Measurements from ENCODE around the gene MINDY4. TPM values are rescaled to one million over a fixed set of nuclear protein-coding genes. Genes with fewer than 3 reads are reported as not detected.

The MINDY4 gene
- total RNA-seq, 2 experiments from 2014 or later: 0.36 to 0.60 TPM

DNA sequence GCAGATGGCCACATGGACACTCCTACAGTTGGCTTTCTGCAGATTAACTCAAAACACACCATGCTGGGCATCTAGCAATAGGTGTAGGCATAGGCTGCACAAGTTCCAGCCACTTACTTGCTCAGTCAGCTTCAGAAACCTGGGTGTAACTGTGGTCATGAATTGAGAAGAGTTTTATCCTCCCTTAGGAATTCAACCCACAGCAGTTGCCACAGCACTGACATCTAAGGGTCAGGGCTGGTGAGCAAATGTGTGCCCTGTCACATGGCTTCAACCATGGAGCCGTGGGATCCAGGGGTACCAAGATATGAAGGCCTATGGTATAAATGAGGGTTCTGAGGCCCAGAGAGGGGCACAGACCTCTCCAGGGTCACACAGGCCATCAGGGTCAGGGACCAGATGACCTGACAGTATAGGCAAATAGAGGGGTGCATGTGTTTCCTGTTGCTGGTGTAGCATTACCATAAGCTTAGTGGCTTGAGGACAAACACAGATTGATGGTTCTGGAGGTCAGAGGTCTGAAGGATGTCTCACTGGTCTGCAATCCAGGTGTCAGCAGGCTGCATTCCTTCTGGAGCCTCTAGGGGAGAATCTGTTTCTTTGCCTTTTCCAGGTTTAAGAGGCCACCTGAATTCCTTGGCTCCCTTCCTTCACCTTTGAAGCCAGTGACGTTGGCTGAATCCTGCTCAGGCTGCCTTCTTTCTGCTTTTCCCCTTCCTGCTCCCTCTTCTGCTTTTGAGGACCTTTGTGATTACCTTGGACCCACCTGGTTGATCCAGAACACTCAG, 24.1 kb downstream of the MINDY4 start:
- no peak for ATAC-seq (ENCODE audit: poor library complexity)
- intact Hi-C loops (cut with DNase I, micrococcal nuclease): no loop called here
- Mint-ChIP-seq H3K4me1 (ENCODE audit: low read depth) (peaks cover 18% of the 10 kb centered on the region), H3K4me3 (no peak overlapping the region), H3K27ac (no peak overlapping the region), H3K27me3 (no peaks in the 10 kb centered on the region), H3K36me3 (ENCODE audit: low read depth) (no peaks in the 10 kb centered on the region), H3K9me3 (no peaks in the 10 kb centered on the region)
- Histone ChIP-seq H3K9me3 (ENCODE audit: control insufficient read depth in 1 of 2, insufficient read depth in 1 of 2, low read length in 2 of 2) (no peaks in the 10 kb centered on the region), H3K4me1 (ENCODE audit: insufficient read depth, low read length) (no peaks in the 10 kb centered on the region), H3K4me3 (ENCODE audit: low read length) (no peak overlapping the region), H3K27ac (ENCODE audit: low read depth in 1 of 2, low read length in 2 of 2) (no peak overlapping the region), H3K27me3 (ENCODE audit: control insufficient read depth in 1 of 2, insufficient read depth in 2 of 2, low read length in 2 of 2) (no peaks in the 10 kb centered on the region), H3K36me3 (ENCODE audit: insufficient read depth, low read length) (no peaks in the 10 kb centered on the region)
- DNase-seq: no peak
- CTCF ChIA-PET: no interaction called here
- POLR2A ChIA-PET: no interaction called here
- TF ChIP-seq, protein P1, sequence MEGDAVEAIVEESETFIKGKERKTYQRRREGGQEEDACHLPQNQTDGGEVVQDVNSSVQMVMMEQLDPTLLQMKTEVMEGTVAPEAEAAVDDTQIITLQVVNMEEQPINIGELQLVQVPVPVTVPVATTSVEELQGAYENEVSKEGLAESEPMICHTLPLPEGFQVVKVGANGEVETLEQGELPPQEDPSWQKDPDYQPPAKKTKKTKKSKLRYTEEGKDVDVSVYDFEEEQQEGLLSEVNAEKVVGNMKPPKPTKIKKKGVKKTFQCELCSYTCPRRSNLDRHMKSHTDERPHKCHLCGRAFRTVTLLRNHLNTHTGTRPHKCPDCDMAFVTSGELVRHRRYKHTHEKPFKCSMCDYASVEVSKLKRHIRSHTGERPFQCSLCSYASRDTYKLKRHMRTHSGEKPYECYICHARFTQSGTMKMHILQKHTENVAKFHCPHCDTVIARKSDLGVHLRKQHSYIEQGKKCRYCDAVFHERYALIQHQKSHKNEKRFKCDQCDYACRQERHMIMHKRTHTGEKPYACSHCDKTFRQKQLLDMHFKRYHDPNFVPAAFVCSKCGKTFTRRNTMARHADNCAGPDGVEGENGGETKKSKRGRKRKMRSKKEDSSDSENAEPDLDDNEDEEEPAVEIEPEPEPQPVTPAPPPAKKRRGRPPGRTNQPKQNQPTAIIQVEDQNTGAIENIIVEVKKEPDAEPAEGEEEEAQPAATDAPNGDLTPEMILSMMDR (IDR thresholded peaks at IDR 0.05): no peak

DNA sequence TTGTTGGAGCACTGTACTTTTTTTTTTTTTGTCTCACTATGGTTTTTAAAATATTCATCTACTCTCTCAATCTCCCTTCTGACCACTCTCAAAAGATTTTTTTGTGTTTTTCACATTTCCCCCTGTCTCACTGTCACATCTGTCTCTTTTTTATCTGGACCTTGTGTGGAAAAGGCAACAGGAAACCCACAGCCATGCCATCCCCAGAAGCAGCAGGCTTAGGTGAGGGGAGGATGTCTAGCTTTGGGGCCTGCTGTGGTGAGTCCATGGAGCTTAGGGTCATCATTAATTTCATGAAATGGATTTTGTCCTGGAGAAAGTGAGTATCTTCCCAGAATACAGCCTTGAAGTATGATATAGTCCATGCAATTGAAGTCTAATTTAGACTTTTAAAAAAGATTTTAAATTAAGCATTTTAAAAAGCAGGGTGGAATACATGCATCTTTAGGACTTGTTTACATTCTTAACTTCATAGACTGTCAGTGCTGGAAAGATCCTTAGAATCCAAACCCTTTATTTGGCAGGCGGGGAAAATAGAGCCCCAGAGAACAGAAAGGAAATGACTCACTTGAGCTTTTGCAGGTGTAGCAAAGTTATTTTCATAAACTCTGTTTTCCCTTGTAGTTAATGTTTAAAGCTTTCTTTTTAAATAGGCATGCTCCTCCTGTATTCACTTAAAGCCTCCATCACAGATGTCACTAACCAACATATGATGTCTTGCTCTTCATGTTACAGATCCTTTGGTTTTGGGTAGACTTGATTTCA, 25.1 kb downstream of the MINDY4 start:
- intact Hi-C loops (cut with DNase I, micrococcal nuclease): no loop called here
- TF ChIP-seq, protein P1 (IDR thresholded peaks at IDR 0.05): no peak
- ChIA-PET POLR2A (interaction anchor here (0.9 kb wide), 1 partner anchor 8 kb away, joined by 3 read pairs; no protein-coding TSS in a partner anchor), CTCF (no interaction called here)
- ATAC-seq (ENCODE audit: poor library complexity) (peak; percentile 24), DNase-seq (no peak)
- no peaks in the 10 kb centered on the region for H3K9me3 Mint-ChIP-seq
- H3K4me1 ChIP-seq (ENCODE audit: insufficient read depth, low read length): peaks cover 3% of the 10 kb centered on the region
- H3K36me3 Mint-ChIP-seq (ENCODE audit: low read depth): no peaks in the 10 kb centered on the region
- no peaks in the 10 kb centered on the region for H3K36me3 ChIP-seq (ENCODE audit: insufficient read depth, low read length)
- peaks cover 18% of the 10 kb centered on the region for H3K4me1 Mint-ChIP-seq (ENCODE audit: low read depth)
- H3K9me3 ChIP-seq (ENCODE audit: control insufficient read depth in 1 of 2, insufficient read depth in 1 of 2, low read length in 2 of 2): no peaks in the 10 kb centered on the region
- H3K27me3 ChIP-seq (ENCODE audit: control insufficient read depth in 1 of 2, insufficient read depth in 2 of 2, low read length in 2 of 2): no peaks in the 10 kb centered on the region
- no peak overlapping the region for H3K4me3 ChIP-seq (ENCODE audit: low read length)
- no peak overlapping the region for H3K4me3 Mint-ChIP-seq
- no peaks in the 10 kb centered on the region for H3K27me3 Mint-ChIP-seq
- no peak overlapping the region for H3K27ac ChIP-seq (ENCODE audit: low read depth in 1 of 2, low read length in 2 of 2)
- peak overlapping the region; percentile 4 for H3K27ac Mint-ChIP-seq

DNA sequence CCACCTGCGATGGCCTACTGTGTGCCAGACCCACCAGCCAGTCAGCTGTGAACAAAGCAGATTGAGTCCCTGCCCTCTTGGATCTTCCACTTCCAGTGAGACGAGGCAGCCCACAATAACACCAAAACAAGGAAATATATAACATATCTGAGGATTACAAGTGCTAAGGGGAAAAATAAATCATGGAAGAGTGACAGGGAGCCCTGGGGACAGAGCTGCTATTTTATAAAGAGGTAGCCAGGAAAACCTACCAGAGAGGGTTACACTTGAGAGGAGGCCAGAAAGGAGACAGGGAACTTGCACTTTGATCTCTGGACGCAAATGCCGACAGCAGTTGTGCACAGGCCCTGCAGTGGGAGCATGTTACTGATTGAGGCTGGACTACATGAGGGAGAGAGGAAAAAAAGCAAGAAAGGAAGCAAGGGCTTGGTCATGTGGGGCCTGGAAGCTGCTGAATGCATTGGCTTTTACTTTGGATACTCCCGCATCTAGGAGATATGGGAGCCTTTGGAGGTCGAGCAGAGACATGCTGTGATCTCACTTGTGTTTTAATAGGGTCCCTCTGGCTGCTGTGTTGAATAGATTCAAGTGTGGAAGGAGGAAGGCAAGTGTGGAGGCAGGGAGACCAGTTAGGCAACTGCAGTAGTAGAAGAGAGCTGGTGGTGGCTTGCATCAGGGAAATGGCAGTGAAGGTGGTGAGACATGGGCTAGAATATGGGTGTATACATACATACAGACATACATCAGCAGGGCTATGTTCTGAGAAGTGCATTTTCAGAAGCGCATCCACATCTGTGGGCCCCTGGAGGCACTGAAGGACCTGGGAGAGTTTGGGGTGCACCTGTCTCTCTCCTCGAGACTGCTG, 26.2 kb downstream of the MINDY4 start:
- H3K27ac ChIP-seq (ENCODE audit: low read depth in 1 of 2, low read length in 2 of 2): no peak overlapping the region
- intact Hi-C loops (cut with DNase I, micrococcal nuclease): no loop called here
- no peaks in the 10 kb centered on the region for H3K36me3 ChIP-seq (ENCODE audit: insufficient read depth, low read length)
- Mint-ChIP-seq H3K27me3 (no peaks in the 10 kb centered on the region), H3K27ac (no peak overlapping the region), H3K4me3 (no peak overlapping the region), H3K9me3 (no peaks in the 10 kb centered on the region), H3K4me1 (ENCODE audit: low read depth) (peaks cover 18% of the 10 kb centered on the region), H3K36me3 (ENCODE audit: low read depth) (no peaks in the 10 kb centered on the region)
- DNase-seq (no peak), ATAC-seq (ENCODE audit: poor library complexity) (no peak)
- H3K4me1 ChIP-seq (ENCODE audit: insufficient read depth, low read length): peaks cover 3% of the 10 kb centered on the region
- no peaks in the 10 kb centered on the region for H3K9me3 ChIP-seq (ENCODE audit: control insufficient read depth in 1 of 2, insufficient read depth in 1 of 2, low read length in 2 of 2)
- TF ChIP-seq, protein P1 (IDR thresholded peaks at IDR 0.05): no peak
- H3K27me3 ChIP-seq (ENCODE audit: control insufficient read depth in 1 of 2, insufficient read depth in 2 of 2, low read length in 2 of 2): no peaks in the 10 kb centered on the region
- ChIA-PET CTCF (no interaction called here), POLR2A (interaction anchor here (0.9 kb wide), 1 partner anchor 10 kb away, joined by 3 read pairs; no protein-coding TSS in a partner anchor)
- no peak overlapping the region for H3K4me3 ChIP-seq (ENCODE audit: low read length)

All from CD4-positive, alpha-beta T cell (primary cell).